NB4 (cell line): ENCODE results near the gene CHCHD2.

Experiments
- DNase-seq: peaks from one replicate; pipeline ENCODE4 v3.0.0; 2010; ENCODE audit warnings: low read depth
- H3K4me3 ChIP-seq: one replicate; pipeline ENCODE4 v1.5.1; 2011; ENCODE audit warnings: mild to moderate bottlenecking, low read depth, low read length, moderate library complexity
- CTCF ChIP-seq: IDR thresholded peaks from one replicate; pipeline ENCODE4 v1.5.1; 2012; ENCODE audit warnings: low read depth, low read length
- MYC ChIP-seq: IDR thresholded peaks from 2 replicates; pipeline ENCODE4 v1.6.1; 2011; ENCODE audit warnings: low read depth, low read length
- POLR2A ChIP-seq: IDR thresholded peaks from 2 replicates; pipeline ENCODE4 v1.6.1; 2011; ENCODE audit warnings: mild to moderate bottlenecking; ENCODE audit not compliant: insufficient read length; ENCODE audit errors: extremely low read depth
- TF ChIP-seq, protein P1 (sequence below): IDR thresholded peaks from 2 replicates; pipeline ENCODE4 v1.6.1; 2011; ENCODE audit warnings: low read depth, low read length

The CHCHD2 gene

GRCh38 chr7:56053379-56053778 lies 52.9 kb downstream of the CHCHD2 start:
- DNase-seq: no peak
- TF ChIP-seq POLR2A (no peak), MYC (no peak), CTCF (no peak)
- TF ChIP-seq, protein P1, sequence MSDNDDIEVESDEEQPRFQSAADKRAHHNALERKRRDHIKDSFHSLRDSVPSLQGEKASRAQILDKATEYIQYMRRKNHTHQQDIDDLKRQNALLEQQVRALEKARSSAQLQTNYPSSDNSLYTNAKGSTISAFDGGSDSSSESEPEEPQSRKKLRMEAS: no peak
- peak overlapping the region; percentile 98 for H3K4me3 ChIP-seq
